SU-DHL-6 (cell line): ENCODE measurements around the gene OTUB2.

Experiments
- H2AFZ ChIP-seq: fragments of 200-600 bp; sonication (generic); 2 replicates; pipeline ENCODE4 v1.6.1; 2014; ENCODE audit warnings: low read depth, mild to moderate bottlenecking, moderate library complexity, mixed read lengths, antibody characterized with exemption, low read length; ENCODE audit not compliant: severe bottlenecking
- H3F3A ChIP-seq: fragments of 200-600 bp; shearing (Covaris generic); 2 replicates; pipeline ENCODE4 v1.6.0; 2016; ENCODE audit warnings: antibody characterized with exemption, mild to moderate bottlenecking; ENCODE audit not compliant: insufficient read depth
- H3K27ac ChIP-seq: fragments of 200-600 bp; sonication (generic); 2 replicates; pipeline ENCODE4 v1.5.1; 2016; ENCODE audit warnings: low read depth, mild to moderate bottlenecking, low read length, moderate library complexity, mixed read lengths
- H3K27me3 ChIP-seq: fragments of 200-600 bp; sonication (generic), shearing (Covaris generic); 2 replicates; pipeline ENCODE4 v1.6.0; 2014; ENCODE audit warnings: mild to moderate bottlenecking, low read length
- H3K36me3 ChIP-seq: fragments of 200-600 bp; sonication (generic); 2 replicates; pipeline ENCODE4 v1.6.1; 2014; ENCODE audit warnings: mild to moderate bottlenecking, low read length, mixed read lengths
- H3K4me2 ChIP-seq: fragments of 300-600, 200-600 bp; shearing (Covaris generic), sonication (generic); 2 replicates; pipeline ENCODE4 v1.6.0; 2014; ENCODE audit warnings: low read length, low read depth, mild to moderate bottlenecking; ENCODE audit not compliant: poor library complexity, severe bottlenecking
- H3K4me3 ChIP-seq: fragments of 200-600 bp; sonication (generic); 2 replicates; pipeline ENCODE4 v1.5.1; 2014; ENCODE audit warnings: antibody characterized with exemption, low read length, mild to moderate bottlenecking, mixed read lengths; ENCODE audit not compliant: insufficient read depth, poor library complexity, severe bottlenecking
- H3K79me2 ChIP-seq: fragments of 200-600 bp; sonication (generic); 2 replicates; pipeline ENCODE4 v1.6.1; 2014; ENCODE audit warnings: mild to moderate bottlenecking, low read length, moderate library complexity; ENCODE audit not compliant: insufficient read depth
- H3K9ac ChIP-seq: fragments of 200-600 bp; sonication (generic); 2 replicates; pipeline ENCODE4 v1.7.0; 2014; ENCODE audit warnings: mild to moderate bottlenecking, low read length
- H3K9me2 ChIP-seq: fragments of 200-600 bp; sonication (generic); replicated peaks from 2 replicates; pipeline ENCODE4 v1.6.1; 2014; ENCODE audit warnings: low read length; ENCODE audit not compliant: insufficient read depth
- H3K9me3 ChIP-seq: fragments of 200-600 bp; sonication (generic); 2 replicates; pipeline ENCODE4 v1.6.1; 2014; ENCODE audit warnings: low read length, mixed read lengths; ENCODE audit not compliant: insufficient read depth
- H4K20me1 ChIP-seq: fragments of 200-600 bp; sonication (generic); 2 replicates; pipeline ENCODE4 v1.6.1; 2014; ENCODE audit warnings: low read depth, mild to moderate bottlenecking, antibody characterized with exemption, low read length, moderate library complexity, mixed read lengths
- CTCF ChIP-seq: fragments of 200-600 bp; sonication (generic); IDR thresholded peaks from one replicate; pipeline ENCODE4 v1.5.1; 2017; ENCODE audit warnings: antibody characterized with exemption, mild to moderate bottlenecking, low read length, moderate library complexity; ENCODE audit not compliant: insufficient read depth, poor library complexity, severe bottlenecking
- EZH2phosphoT487 ChIP-seq: fragments of 200-600 bp; sonication (generic), shearing (Covaris generic); conservative IDR thresholded peaks from 2 replicates; pipeline ENCODE4 v1.6.1; 2018; ENCODE audit warnings: mild to moderate bottlenecking, antibody characterized with exemption, low read length, moderate library complexity, mixed read lengths

The OTUB2 gene

GRCh38 chr14:94052199-94052598 lies 26.1 kb downstream of the OTUB2 start:
- Histone ChIP-seq H2AFZ (no peak overlapping the region), H3K27me3 (no peaks in the 10 kb centered on the region), H3K9ac (no peak overlapping the region), H3K79me2 (no peaks in the 10 kb centered on the region; the same call in 1 of the 2 replicates), H3K27ac (no peak overlapping the region), H3K9me2 (no peaks in the 10 kb centered on the region), H4K20me1 (no peaks in the 10 kb centered on the region), H3F3A (no peaks in the 10 kb centered on the region), H3K4me3 (no peak overlapping the region), H3K4me2 (no peak overlapping the region), H3K9me3 (no peaks in the 10 kb centered on the region), H3K36me3 (peaks cover 18% of the 10 kb centered on the region; the same call in 1 of the 2 replicates)
- no peak for TF ChIP-seq CTCF

GRCh38 chr14:94052662-94053061 lies 26.5 kb downstream of the OTUB2 start:
- Histone ChIP-seq H3K79me2 (no peaks in the 10 kb centered on the region; the same call in 1 of the 2 replicates), H3K9ac (no peak overlapping the region), H3K9me3 (no peaks in the 10 kb centered on the region), H4K20me1 (no peaks in the 10 kb centered on the region), H3K4me2 (no peak overlapping the region), H3F3A (no peaks in the 10 kb centered on the region), H3K4me3 (no peak overlapping the region), H3K27me3 (no peaks in the 10 kb centered on the region), H2AFZ (no peak overlapping the region), H3K27ac (no peak overlapping the region), H3K9me2 (no peaks in the 10 kb centered on the region), H3K36me3 (peaks cover 18% of the 10 kb centered on the region; the same call in 1 of the 2 replicates)
- no peak for TF ChIP-seq CTCF

GRCh38 chr14:94054401-94054800 lies 28.3 kb downstream of the OTUB2 start:
- Histone ChIP-seq H3K27ac (no peak overlapping the region), H3K4me2 (no peak overlapping the region), H3K9me3 (no peaks in the 10 kb centered on the region), H3K36me3 (peaks cover 28% of the 10 kb centered on the region; the same call in 1 of the 2 replicates), H3K27me3 (no peaks in the 10 kb centered on the region), H3K9me2 (no peaks in the 10 kb centered on the region), H3K79me2 (no peaks in the 10 kb centered on the region; the same call in 1 of the 2 replicates), H3K4me3 (no peak overlapping the region), H3F3A (no peaks in the 10 kb centered on the region), H4K20me1 (no peaks in the 10 kb centered on the region), H2AFZ (no peak overlapping the region), H3K9ac (no peak overlapping the region)
- TF ChIP-seq CTCF: no peak
- TF ChIP-seq EZH2phosphoT487: no peak
